GM21381 (cell line): ENCODE data around the gene BOC.

Source experiments
- ATAC-seq: cut with Tn5 transposase; IDR thresholded peaks from one replicate; pipeline ENCODE4 v1.9.1; 2021; ENCODE audit warnings: mild to moderate bottlenecking, moderate library complexity; ENCODE audit not compliant: unreplicated experiment

BOC gene

DNA sequence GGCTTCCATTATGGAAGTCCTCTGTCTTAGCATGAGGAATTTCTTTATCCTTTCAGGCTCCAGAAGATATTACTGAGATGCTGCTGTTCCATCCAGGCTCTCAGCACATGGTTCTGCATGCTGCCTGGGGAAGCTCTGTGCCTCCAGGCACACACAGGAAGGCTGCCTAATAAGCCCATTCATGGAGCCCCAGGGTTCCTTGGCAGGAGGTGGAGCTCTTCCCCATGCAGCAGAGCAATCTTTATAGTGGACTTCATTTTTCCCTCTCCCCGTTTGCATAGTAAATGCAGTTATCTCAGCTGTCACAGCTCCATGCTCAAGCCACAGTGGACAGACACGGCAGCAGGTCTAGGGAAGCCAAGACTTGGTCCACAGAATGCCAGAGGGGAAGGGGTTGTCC is 57.6 kb downstream of the BOC start:
- ATAC-seq: no peak

DNA sequence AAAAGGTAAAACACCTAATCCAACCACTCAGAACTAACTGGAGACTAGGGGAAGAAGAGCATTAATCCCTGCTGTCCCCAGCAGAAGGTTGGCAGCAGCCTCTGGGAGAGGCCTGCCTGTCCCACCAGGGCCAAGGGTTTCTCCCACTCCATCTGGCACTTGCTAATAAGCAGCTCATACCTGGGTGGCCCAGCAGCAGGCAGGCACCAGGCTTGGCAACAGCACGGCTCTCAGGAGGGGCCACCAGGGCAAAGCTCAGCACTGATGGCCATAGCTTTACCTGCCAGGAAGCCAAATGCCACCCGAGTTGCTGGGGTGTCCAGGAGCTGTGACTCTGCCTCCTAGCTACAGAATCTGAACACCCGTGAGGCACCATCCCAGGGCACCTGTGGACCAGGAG is 58.3 kb downstream of the BOC start:
- no peak for ATAC-seq

DNA sequence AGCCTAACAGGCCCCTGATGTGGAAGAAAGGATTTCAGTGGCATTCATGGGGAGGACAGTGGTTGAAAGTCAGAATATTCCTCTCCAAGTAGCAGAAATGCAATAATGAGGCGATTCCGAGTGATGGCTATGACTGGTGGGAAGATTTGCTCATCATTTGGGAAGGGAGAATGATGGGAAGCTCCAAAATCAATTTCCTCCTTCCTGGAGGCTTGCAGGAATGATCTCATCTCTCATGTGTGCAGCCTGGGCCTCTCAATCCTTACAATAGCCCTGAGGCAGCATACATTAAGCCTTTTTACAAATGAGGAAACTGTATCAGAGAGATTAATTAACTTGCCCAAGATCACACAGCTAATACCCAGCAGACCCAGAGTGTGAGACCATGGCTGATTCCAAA is 58.7 kb downstream of the BOC start:
- no peak for ATAC-seq

DNA sequence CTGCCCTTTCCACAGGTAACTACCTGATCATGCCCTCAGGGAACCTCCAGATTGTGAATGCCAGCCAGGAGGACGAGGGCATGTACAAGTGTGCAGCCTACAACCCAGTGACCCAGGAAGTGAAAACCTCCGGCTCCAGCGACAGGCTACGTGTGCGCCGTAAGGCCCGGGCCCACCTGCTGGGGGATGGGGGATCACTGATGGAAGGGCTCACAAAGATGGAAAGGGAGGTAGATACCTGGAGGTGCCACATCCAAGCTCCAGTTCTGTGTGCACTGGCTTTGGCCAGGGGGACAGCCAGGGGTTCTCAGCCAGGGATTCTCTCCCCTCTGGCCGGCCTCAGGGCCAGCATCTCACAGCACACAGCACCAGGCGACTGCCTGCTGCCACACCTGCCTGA is 59.4 kb downstream of the BOC start:
- ATAC-seq: no peak

DNA sequence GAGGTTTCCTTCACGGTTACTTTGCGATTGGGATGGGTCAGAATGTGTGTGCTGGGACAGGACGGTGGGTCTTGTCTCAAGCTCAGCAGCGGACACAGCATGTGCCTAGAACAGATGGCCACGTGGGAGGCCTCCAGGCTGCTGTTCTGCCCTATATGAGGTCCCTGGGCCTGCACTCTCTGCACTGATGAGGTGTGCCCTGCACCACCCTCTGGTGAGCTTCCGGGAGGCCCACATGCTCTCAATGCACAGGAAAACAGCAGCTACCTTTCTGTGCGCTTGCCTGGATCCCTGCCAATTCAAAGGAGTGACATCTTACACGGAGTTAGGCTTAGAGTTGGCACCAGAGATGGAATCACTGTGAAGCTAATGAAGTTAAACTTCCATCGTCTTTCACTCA is 59.8 kb downstream of the BOC start:
- ATAC-seq: no peak

DNA sequence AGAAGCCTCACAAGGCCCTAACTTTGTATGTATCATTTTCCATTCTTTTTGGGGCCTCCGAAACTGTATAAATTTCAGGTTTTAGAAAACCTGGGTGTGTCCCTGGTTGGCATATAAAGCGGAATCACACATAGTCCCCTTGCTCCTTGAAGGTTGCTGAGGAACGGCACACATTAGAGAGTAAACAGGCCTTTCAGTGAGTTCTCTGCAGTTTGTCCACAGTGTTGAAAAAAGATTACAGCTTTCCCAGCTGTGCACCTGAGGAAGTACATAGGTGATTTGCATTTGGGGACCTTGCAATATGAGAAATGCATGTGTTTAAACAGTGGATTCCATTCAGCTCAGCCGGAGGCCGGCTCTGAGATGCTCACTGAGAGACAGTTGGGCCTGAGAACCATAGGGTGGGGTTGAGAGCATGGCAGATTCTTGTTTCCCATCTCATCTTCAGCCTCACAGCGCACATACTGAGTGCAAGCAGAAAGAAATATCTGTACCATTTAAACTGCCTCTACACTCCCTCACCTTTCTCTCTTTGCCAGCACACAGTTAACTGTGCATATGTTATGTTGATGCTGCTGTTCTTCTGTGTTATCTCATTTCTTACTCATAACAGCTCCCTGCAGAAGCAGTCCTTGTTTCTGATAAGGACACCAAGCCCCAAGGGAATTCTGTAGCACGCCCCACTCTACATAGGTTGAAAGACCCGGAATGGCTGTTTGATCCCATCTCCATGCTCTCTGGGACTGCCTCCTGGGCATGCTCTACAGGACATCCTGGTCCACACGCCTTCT is 60.4 kb downstream of the BOC start:
- ATAC-seq: no peak

DNA sequence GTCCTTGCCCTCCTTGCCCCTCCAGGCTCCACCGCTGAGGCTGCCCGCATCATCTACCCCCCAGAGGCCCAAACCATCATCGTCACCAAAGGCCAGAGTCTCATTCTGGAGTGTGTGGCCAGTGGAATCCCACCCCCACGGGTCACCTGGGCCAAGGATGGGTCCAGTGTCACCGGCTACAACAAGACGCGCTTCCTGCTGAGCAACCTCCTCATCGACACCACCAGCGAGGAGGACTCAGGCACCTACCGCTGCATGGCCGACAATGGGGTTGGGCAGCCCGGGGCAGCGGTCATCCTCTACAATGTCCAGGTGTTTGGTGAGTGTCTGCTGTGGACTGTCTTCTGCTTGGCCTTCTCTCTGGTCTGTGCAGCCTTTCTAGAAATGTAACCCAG is 61.0 kb downstream of the BOC start:
- ATAC-seq: no peak

DNA sequence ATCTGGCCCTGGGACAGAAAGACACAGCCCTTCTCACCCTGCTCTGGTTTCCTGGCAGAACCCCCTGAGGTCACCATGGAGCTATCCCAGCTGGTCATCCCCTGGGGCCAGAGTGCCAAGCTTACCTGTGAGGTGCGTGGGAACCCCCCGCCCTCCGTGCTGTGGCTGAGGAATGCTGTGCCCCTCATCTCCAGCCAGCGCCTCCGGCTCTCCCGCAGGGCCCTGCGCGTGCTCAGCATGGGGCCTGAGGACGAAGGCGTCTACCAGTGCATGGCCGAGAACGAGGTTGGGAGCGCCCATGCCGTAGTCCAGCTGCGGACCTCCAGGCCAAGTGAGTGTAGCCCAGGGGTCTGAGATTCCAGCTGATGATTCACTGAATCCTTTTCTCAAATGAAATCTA is 61.7 kb downstream of the BOC start:
- ATAC-seq: no peak

DNA sequence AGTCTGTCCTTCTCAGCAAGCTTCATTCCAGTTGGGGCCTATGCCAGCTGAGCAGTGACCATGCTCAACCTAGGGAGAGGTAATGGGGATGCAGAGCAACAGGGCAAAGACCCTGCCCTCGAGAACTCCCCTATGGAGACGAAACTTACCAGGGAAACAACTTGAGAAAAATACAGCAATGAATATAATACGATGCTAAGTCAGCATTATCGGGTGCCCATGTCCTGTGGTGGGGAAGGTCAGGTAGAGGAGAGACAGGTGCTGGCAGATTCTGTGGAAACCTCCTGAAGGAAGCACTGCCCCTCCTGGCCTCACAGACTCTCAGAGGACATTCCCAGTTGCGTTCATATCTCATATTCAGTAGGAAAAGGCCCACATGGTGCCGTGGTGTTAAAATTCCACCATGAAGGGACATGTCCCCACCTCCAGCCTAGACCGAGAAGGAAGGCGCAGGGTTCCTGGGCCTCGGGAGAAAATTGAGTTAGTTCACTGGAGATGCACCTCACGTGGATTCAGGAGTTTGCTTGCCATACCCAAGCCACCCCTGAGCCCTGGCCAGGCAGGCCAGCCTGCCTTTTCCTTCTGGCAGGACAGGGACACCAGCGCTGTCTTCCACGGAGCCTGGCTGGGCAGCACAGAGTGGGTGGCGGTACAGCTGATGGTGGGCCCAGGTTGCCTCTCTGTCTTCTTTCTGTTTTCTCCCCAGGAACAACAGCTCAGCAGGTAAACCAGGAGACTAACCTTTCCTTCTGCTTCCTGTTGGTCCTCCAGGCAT is 62.4 kb downstream of the BOC start:
- no peak for ATAC-seq

DNA sequence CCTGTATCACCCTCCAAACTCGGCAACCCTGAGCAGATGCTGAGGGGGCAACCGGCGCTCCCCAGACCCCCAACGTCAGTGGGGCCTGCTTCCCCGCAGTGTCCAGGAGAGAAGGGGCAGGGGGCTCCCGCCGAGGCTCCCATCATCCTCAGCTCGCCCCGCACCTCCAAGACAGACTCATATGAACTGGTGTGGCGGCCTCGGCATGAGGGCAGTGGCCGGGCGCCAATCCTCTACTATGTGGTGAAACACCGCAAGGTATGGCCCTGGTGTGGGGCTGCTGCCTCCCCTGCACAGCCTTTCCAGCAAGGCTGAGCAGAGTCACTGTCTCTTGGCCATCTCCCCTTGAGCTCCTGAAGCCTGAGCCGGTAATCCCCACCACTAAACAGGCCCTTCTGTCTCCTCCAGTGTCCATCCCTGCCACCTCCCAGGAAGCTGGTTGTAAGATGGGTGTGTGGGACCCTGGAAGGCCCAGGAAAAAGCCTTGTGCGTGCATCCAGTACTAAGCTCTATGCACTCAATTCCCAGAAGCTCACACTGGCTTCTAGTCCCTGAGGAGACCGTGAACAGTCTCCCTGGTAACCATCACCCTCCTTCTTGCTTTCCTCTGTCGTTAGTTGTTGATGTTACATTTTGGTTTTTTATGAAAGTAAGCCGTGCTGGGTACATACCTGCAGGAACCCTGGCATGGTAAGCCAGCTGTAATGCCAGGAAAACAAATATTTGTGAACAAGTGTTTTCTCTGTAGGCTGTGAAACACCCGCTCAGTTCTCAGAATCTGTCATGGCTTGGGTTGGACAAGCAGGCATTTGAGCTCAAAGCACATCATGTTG is 63.3 kb downstream of the BOC start:
- no peak for ATAC-seq

DNA sequence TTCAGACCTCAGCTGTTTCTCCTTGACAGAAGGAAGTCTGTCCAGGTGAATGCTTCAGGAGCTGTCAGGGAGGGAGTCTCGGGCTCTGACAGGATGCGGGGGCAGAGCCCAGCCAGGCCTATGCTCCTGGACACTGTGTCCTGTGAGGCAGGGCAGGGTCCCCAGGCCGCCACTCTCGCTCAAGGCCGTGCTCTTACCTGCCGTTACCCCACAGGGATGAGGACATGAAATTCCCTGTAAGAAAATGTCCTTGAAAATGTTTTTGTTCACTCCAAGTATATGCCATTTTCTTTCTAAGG is 63.9 kb downstream of the BOC start:
- no peak for ATAC-seq

DNA sequence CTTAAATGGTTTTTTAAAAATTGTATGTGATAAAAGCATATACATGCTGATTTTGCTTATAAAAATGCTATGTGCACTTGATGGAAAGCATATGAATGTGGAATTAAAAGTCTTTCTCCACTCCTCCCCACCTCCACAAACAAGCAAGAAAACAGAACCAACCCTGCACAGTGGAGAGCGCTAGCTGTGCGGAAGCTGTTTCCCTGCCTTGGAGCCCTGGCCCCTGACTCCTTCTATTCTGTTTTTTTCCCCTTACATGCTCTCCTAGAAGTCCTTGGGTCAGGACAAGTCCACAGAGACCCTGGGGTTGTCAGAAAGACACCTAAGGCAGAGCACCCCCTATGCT is 64.2 kb downstream of the BOC start:
- ATAC-seq: no peak

DNA sequence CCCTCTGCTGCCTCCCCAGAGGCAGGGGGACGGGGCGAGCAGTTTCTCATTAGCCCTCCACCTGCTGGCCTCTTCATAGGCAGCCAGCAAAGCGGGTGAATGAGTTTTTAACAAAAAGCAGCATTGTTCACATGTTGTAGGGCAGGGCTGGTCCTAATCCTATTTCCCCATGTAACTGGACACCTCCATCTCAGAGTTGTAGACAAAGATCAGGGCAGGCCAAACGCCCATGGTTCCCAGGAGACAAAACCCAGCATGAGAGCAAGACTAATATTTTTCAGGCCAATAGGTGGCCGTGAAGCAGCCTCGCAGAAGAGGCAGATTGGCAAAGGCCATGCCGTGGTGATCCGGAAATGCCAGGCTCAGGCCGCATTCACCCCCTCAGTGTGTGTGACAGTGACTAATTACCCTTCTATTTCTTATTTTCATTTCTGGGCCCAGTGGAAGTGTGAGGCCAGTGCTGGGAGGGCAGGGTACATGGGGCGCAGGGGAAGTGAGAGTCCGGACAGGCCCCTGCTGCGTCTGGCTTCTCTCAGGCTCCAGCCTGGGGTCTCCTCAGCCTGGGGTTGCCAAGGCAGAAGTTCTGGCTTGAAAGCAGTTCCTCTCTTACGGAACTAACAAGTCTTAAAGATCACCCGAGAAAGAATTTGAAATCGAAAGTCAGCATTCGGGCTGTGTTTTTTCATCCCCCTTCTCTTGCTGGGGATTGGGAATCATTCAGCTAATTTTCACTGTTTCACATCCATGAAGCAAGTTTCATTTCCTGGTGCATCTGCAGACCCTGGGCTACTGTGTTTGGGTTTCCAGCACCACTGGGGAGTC is 64.8 kb downstream of the BOC start:
- peak; percentile 73 for ATAC-seq

DNA sequence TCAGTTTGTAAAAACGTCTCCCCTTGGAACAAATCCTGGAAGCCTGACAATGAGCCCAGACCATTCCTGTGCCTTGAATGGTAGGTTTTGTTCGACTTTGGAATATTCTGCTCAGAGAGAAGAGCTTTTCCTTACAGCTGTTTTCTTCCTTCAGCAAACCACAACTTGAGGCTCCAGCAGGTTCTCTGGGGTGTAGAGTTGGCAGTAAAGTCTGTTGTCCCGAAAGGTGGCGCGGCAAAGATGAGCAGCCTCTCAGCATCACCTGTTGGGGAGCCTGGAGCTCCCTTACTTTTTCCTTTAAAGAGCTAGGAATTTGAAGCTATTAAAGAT is 65.4 kb downstream of the BOC start:
- no peak for ATAC-seq

DNA sequence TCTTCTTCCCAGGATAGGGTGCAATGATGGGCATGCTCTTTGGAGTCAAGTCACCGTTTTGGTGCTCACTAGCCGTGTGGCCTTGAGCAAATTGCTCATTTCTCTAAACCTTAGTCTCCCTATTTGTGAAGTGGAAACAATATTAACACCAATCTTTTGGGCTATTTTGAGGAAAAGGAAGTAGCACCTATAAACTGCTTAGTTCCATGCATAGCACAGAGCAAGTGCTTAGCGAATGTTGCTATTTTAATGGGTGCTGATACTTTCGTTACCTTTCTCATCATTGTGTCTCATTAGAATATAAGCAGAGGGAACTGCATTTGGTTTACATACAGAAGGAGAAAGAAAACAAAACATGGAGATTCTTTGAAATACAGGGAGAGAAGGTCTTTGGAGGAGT is 66.1 kb downstream of the BOC start:
- ATAC-seq: no peak

DNA sequence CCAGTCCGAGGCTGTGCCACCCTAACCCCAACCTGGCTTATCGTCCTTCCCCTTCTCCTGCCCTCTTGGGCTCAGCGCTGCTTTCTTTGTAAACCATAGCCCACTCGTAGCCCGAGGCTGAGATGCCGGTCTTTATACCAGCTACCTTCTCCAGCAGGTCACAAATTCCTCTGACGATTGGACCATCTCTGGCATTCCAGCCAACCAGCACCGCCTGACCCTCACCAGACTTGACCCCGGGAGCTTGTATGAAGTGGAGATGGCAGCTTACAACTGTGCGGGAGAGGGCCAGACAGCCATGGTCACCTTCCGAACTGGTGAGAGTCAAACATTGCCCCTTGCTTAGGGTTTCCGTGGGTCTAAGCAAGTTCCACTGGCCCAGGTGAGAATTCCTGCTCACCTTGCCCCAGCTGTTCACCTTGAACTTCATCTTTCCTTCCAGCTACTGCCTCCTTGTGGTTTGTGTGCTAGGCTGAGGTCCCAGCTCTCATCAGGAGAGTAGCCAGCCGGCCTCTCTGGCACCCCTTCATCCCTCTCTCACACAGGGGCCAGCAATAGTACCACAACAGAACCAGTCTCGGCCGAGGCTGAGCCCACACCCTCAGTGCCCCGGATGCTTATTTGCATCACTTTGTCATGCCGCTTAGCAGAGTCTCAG is 66.7 kb downstream of the BOC start:
- no peak for ATAC-seq

DNA sequence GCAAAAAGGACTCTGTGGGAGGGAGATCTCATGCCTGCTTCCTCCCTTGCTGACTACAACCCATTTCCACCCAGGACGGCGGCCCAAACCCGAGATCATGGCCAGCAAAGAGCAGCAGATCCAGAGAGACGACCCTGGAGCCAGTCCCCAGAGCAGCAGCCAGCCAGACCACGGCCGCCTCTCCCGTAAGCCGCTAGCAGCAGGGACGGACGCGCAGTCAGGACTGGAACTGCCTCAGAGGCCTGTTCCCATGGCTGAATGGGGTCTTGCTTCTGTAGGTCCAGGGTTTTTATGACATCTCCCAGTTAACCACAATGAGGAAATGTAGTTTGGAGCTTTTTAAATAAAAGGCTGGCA is 67.2 kb downstream of the BOC start:
- ATAC-seq: no peak

DNA sequence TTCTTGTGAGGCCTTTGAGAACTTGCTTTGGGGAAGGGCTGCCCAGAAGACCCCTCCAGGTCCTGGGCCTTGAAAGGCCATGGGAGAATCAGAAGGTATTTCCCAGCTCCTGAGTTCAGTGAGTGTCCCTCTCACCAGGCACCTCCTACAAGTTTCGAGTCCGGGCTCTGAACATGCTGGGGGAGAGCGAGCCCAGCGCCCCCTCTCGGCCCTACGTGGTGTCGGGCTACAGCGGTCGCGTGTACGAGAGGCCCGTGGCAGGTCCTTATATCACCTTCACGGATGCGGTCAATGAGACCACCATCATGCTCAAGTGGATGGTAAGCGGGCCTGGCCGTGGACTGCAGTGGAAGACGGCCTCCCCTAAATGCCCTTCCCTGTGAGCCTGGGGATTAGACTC is 68.3 kb downstream of the BOC start:
- ATAC-seq: no peak

DNA sequence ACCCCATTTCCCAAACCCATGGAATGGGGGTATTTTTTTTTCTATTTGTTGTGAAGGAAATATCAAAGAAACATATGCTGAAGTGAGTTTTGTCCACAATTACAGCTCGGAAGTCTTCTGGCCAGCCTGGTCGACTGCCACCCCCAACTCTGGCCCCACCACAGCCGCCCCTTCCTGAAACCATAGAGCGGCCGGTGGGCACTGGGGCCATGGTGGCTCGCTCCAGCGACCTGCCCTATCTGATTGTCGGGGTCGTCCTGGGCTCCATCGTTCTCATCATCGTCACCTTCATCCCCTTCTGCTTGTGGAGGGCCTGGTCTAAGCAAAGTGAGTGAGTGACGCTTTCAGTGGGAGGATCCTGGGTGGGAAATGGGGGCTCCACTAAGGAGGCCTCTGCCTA is 71.9 kb downstream of the BOC start:
- ATAC-seq: no peak

DNA sequence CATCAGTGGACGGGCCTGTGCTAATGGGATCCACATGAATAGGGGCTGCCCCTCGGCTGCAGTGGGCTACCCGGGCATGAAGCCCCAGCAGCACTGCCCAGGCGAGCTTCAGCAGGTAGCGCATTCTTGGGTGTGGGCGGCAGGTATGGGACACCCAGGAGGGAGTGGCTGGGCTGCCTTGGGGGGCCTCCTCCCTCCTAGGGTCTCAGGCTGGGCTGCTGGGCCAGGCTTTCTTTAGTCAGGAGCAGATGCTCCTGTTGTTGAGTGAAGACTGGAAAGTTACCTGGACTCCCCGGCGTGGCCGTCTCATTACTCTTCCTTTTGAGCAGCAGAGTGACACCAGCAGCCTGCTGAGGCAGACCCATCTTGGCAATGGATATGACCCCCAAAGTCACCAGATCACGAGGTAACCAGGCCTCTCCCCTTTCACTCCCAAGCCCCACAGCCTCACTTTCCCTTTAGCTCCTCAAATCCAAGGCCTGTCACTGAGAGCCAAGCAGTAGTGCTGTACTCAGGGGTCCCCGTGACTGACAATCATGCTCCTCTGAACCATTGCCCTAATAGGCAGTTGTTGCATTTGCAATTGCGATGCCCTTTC is 73.2 kb downstream of the BOC start:
- no peak for ATAC-seq

DNA sequence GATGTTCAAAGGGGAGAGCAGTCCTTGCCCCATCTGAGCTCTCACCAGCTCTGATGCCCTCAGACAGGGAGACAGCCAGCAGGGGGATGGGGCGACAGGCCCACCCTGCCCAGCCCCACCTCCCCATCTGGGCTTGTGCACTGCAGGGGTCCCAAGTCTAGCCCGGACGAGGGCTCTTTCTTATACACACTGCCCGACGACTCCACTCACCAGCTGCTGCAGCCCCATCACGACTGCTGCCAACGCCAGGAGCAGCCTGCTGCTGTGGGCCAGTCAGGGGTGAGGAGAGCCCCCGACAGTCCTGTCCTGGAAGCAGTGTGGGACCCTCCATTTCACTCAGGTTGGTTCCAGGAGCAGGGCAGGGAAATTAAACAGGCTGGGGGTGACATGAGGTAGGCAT is 73.9 kb downstream of the BOC start:
- ATAC-seq: no peak
